GM21423 (cell line): ENCODE results near the gene NR2C2AP.
"Not testable (repeated sequence)": the region's sequence is repeated elsewhere in the genome, so short reads cannot be mapped to it uniquely, and the experiment has no call there.

Experiments used
- ATAC-seq: cut with Tn5 transposase; IDR thresholded peaks from one replicate; pipeline ENCODE4 v1.9.1; 2021; ENCODE audit warnings: mild to moderate bottlenecking, moderate library complexity; ENCODE audit not compliant: unreplicated experiment

NR2C2AP gene

GRCh38 chr19:19203012-19203856, at the start of gene NR2C2AP:
Gene NR2C2AP, minus strand, starts transcription at chr19:19203414. Its CDS starts 354 bp downstream, at chr19:19203060.
- ATAC-seq = peak; percentile 79

- no peak for ATAC-seq
These were observed 47.1 kb upstream of the NR2C2AP start for GRCh38 chr19:19250196-19250801.

- no peak for ATAC-seq
These were observed 37.3 kb upstream of the NR2C2AP start for GRCh38 chr19:19240476-19240875.

GRCh38 chr19:19239675-19240074, 36.5 kb upstream of the NR2C2AP start:
- no peak for ATAC-seq

- ATAC-seq = no peak
These were observed 35.1 kb upstream of the NR2C2AP start for GRCh38 chr19:19238126-19238894.

GRCh38 chr19:19236173-19236572, 33.0 kb upstream of the NR2C2AP start:
- no peak for ATAC-seq

GRCh38 chr19:19234220-19234816, 31.1 kb upstream of the NR2C2AP start:
- no peak for ATAC-seq

- ATAC-seq = no peak
These were observed 29.1 kb upstream of the NR2C2AP start for GRCh38 chr19:19232261-19232721.

- ATAC-seq = no peak
These were observed 27.8 kb upstream of the NR2C2AP start for GRCh38 chr19:19230999-19231398.

GRCh38 chr19:19229701-19230100, 26.5 kb upstream of the NR2C2AP start:
- ATAC-seq = no peak

- ATAC-seq = no peak
These were observed 24.0 kb upstream of the NR2C2AP start for GRCh38 chr19:19227217-19227616.

GRCh38 chr19:19226663-19227062, 23.4 kb upstream of the NR2C2AP start:
- no peak for ATAC-seq

- no peak for ATAC-seq
These were observed 23.0 kb upstream of the NR2C2AP start for GRCh38 chr19:19226204-19226603.

- no peak for ATAC-seq
These were observed 21.8 kb upstream of the NR2C2AP start for GRCh38 chr19:19224852-19225494.

GRCh38 chr19:19224150-19224851, 21.1 kb upstream of the NR2C2AP start:
- no peak for ATAC-seq

- no peak for ATAC-seq
These were observed 20.4 kb upstream of the NR2C2AP start for GRCh38 chr19:19223636-19224035.

GRCh38 chr19:19223060-19223459, 19.8 kb upstream of the NR2C2AP start:
- ATAC-seq = no peak

- not testable (repeated sequence) for ATAC-seq
These were observed 17.8 kb upstream of the NR2C2AP start for GRCh38 chr19:19221000-19221399.

- ATAC-seq = no peak
These were observed 15.7 kb upstream of the NR2C2AP start for GRCh38 chr19:19218911-19219310.

- no peak for ATAC-seq
These were observed 13.9 kb upstream of the NR2C2AP start for GRCh38 chr19:19217099-19217498.
